ENCODE results near the gene ADAM21.
"Not testable (repeated sequence)": the region's sequence is repeated elsewhere in the genome, so short reads cannot be mapped to it uniquely, and the experiment has no call there.

The ADAM21 gene

GRCh38 chr14:70451874-70452273, at the start of gene ADAM21:
ADAM21 (plus strand) TSS chr14:70452174; CDS start chr14:70457500, 5,326 bp downstream.
- no peak for DNase-seq (ENCODE audit: low read depth)

- not testable (repeated sequence) for DNase-seq (ENCODE audit: low read depth)
These were observed 48.6 kb upstream of the ADAM21 start for GRCh38 chr14:70403335-70403734.

GRCh38 chr14:70406216-70406615, 45.8 kb upstream of the ADAM21 start:
- DNase-seq (ENCODE audit: low read depth), result not testable (repeated sequence)

GRCh38 chr14:70407621-70408020, 44.4 kb upstream of the ADAM21 start:
- no peak for DNase-seq (ENCODE audit: low read depth)

GRCh38 chr14:70415788-70416187, 36.2 kb upstream of the ADAM21 start:
- no peak for DNase-seq (ENCODE audit: low read depth)

GRCh38 chr14:70416338-70416724, 35.6 kb upstream of the ADAM21 start:
- DNase-seq (ENCODE audit: low read depth), result no peak

GRCh38 chr14:70416725-70417349, 35.1 kb upstream of the ADAM21 start, which contains the start of gene SYNJ2BP:
SYNJ2BP (minus strand) TSS chr14:70417090; CDS start chr14:70416963, 127 bp downstream.
- DNase-seq (ENCODE audit: low read depth), result peak; percentile 27

GRCh38 chr14:70419270-70419931, 32.6 kb upstream of the ADAM21 start:
- not testable (repeated sequence) for DNase-seq (ENCODE audit: low read depth)

- no peak for DNase-seq (ENCODE audit: low read depth)
These were observed 29.4 kb upstream of the ADAM21 start for GRCh38 chr14:70422538-70422937.

- no peak for DNase-seq (ENCODE audit: low read depth)
These were observed 26.6 kb upstream of the ADAM21 start for GRCh38 chr14:70425354-70425753.

- not testable (repeated sequence) for DNase-seq (ENCODE audit: low read depth)
These were observed 25.4 kb upstream of the ADAM21 start for GRCh38 chr14:70426555-70426954.

- no peak for DNase-seq (ENCODE audit: low read depth)
These were observed 15.1 kb upstream of the ADAM21 start for GRCh38 chr14:70436867-70437266.

GRCh38 chr14:70441641-70442040, 10.3 kb upstream of the ADAM21 start:
- no peak for DNase-seq (ENCODE audit: low read depth)

GRCh38 chr14:70442750-70443149, 9.2 kb upstream of the ADAM21 start:
- DNase-seq (ENCODE audit: low read depth), result no peak

- no peak for DNase-seq (ENCODE audit: low read depth)
These were observed 3.2 kb upstream of the ADAM21 start for GRCh38 chr14:70448633-70449340.

GRCh38 chr14:70454731-70455130, 2.8 kb downstream of the ADAM21 start:
- no peak for DNase-seq (ENCODE audit: low read depth)

GRCh38 chr14:70468731-70469130, 16.8 kb downstream of the ADAM21 start:
- DNase-seq (ENCODE audit: low read depth), result no peak

GRCh38 chr14:70470863-70471563, 19.0 kb downstream of the ADAM21 start:
- not testable (repeated sequence) for DNase-seq (ENCODE audit: low read depth)

- no peak for DNase-seq (ENCODE audit: low read depth)
These were observed 20.5 kb downstream of the ADAM21 start for GRCh38 chr14:70472253-70473159.

- no peak for DNase-seq (ENCODE audit: low read depth)
These were observed 21.9 kb downstream of the ADAM21 start for GRCh38 chr14:70473825-70474224.

GRCh38 chr14:70475459-70475858, 23.5 kb downstream of the ADAM21 start:
- not testable (repeated sequence) for DNase-seq (ENCODE audit: low read depth)

Measured in non-pigmented ciliary epithelial cell (primary cell).